Mesendoderm (in vitro differentiated cells): ENCODE measurements around the gene ENKD1.

Experiments
- DNase-seq: peaks from one replicate; pipeline ENCODE4 v3.0.0; 2013
- H2AK5ac ChIP-seq: 2 replicates; pipeline ENCODE4 v1.6.1; 2013; ENCODE audit warnings: low read length, inconsistent platforms
- H2BK120ac ChIP-seq: 2 replicates; pipeline ENCODE4 v1.6.1; 2013; ENCODE audit warnings: low read depth, mild to moderate bottlenecking, low read length, moderate library complexity, mixed read lengths
- H2BK15ac ChIP-seq: replicated peaks from 2 replicates; pipeline ENCODE4 v1.6.1; 2013; ENCODE audit warnings: low read depth, mild to moderate bottlenecking, moderate library complexity
- H2BK5ac ChIP-seq: 2 replicates; pipeline ENCODE4 v1.6.1; 2013; ENCODE audit warnings: low read length, inconsistent platforms
- H3K18ac ChIP-seq: 2 replicates; pipeline ENCODE4 v1.6.1; 2013; ENCODE audit warnings: mild to moderate bottlenecking, low read length, mixed read lengths
- H3K23ac ChIP-seq: one replicate; pipeline ENCODE4 v1.6.1; 2013; ENCODE audit warnings: low read length
- H3K27ac ChIP-seq: 2 replicates; pipeline ENCODE4 v1.5.1; 2013; ENCODE audit warnings: low read depth, mild to moderate bottlenecking, inconsistent platforms, low read length, moderate library complexity
- H3K27me3 ChIP-seq: 2 replicates; pipeline ENCODE4 v1.6.1; 2013; ENCODE audit warnings: low read length, control low read depth, mild to moderate bottlenecking, inconsistent platforms; ENCODE audit not compliant: insufficient read depth, poor library complexity
- H3K36me3 ChIP-seq: 2 replicates; pipeline ENCODE4 v1.6.1; 2013; ENCODE audit warnings: low read length, inconsistent platforms; ENCODE audit not compliant: control insufficient read depth, insufficient read depth
- H3K4ac ChIP-seq: one replicate; pipeline ENCODE4 v1.6.1; 2013; ENCODE audit warnings: low read depth, mild to moderate bottlenecking, low read length, moderate library complexity
- H3K4me1 ChIP-seq: 2 replicates; pipeline ENCODE4 v1.6.1; 2013; ENCODE audit warnings: low read depth, low read length, inconsistent platforms; ENCODE audit not compliant: control insufficient read depth
- H3K4me2 ChIP-seq: 2 replicates; pipeline ENCODE4 v1.6.1; 2013; ENCODE audit warnings: low read length
- H3K4me3 ChIP-seq: 2 replicates; pipeline ENCODE4 v1.5.1; 2013; ENCODE audit warnings: mild to moderate bottlenecking, low read length
- H3K56ac ChIP-seq: one replicate; pipeline ENCODE4 v1.6.1; 2013; ENCODE audit warnings: low read length
- H3K79me1 ChIP-seq: 2 replicates; pipeline ENCODE4 v1.6.1; 2013; ENCODE audit warnings: low read length, inconsistent platforms
- H3K79me2 ChIP-seq: 2 replicates; pipeline ENCODE4 v1.6.1; 2013; ENCODE audit warnings: mild to moderate bottlenecking, low read length; ENCODE audit not compliant: control insufficient read depth, insufficient read depth
- H3K9ac ChIP-seq: 2 replicates; pipeline ENCODE4 v1.6.1; 2013; ENCODE audit warnings: low read length, inconsistent platforms
- H4K5ac ChIP-seq: one replicate; pipeline ENCODE4 v1.6.1; 2013; ENCODE audit warnings: low read length
- H4K8ac ChIP-seq: one replicate; pipeline ENCODE4 v1.6.1; 2013; ENCODE audit warnings: low read depth, mild to moderate bottlenecking, control low read depth, low read length, moderate library complexity
- WGBS: extraction: QIAGEN DNeasy Blood & Tissue Kit; methylation state at CpG from one replicate; pipeline ENCODE4 v1.1.7; 2013; ENCODE audit warnings: low lambda C conversion rate, missing lambda C conversion rate; ENCODE audit not compliant: insufficient coverage; ENCODE audit errors: extremely low coverage; 5-methylcytosine and 5-hydroxymethylcytosine counted together

Gene ENKD1

GRCh38 chr16:67613808-67614207 is 52.7 kb downstream of the ENKD1 start:
- Histone ChIP-seq H3K27ac (no peak overlapping the region), H3K27me3 (no peaks in the 10 kb centered on the region), H3K4me1 (no peaks in the 10 kb centered on the region), H3K4me3 (no peak overlapping the region), H3K23ac (no peak overlapping the region), H2BK5ac (no peak overlapping the region), H3K36me3 (peaks cover 13% of the 10 kb centered on the region), H3K79me1 (peaks cover 6% of the 10 kb centered on the region), H2AK5ac (no peak overlapping the region), H3K4ac (no peak overlapping the region), H2BK15ac (no peak overlapping the region), H4K5ac (no peak overlapping the region), H2BK120ac (no peak overlapping the region), H3K18ac (no peak overlapping the region), H3K4me2 (no peak overlapping the region), H4K8ac (no peak overlapping the region), H3K56ac (no peak overlapping the region), H3K9ac (no peak overlapping the region), H3K79me2 (peaks cover 2% of the 10 kb centered on the region)
- WGBS, result no CpG with 5 or more reads among the region's 10 CpGs
- peak; percentile 65 for DNase-seq
